Large intestine (tissue), 3 donors: ENCODE data around the gene MYH1. TPM values are rescaled to one million over a fixed set of nuclear protein-coding genes. Genes with fewer than 3 reads are reported as not detected.
A peak's percentile ranks its signal among the peaks of the same experiment; 100 is the strongest.
"Not testable (repeated sequence)": the region's sequence is repeated elsewhere in the genome, so short reads cannot be mapped to it uniquely, and the experiment has no call there.

Source experiments
- DNase-seq, 2 donors: peaks; one replicate each; pipeline versions ENCODE4 v3.0.0 to v3.0.0-alpha.2; 2013
- H3K27ac ChIP-seq: one replicate; pipeline ENCODE4 v1.5.1; 2013; ENCODE audit warnings: low read length
- H3K27me3 ChIP-seq: 2 replicates; pipeline ENCODE4 v1.6.1; 2013; ENCODE audit warnings: low read length; ENCODE audit not compliant: control insufficient read depth, insufficient read depth
- H3K36me3 ChIP-seq: 2 replicates; pipeline ENCODE4 v1.6.1; 2013; ENCODE audit warnings: low read length; ENCODE audit not compliant: control insufficient read depth, insufficient read depth
- H3K4me1 ChIP-seq: one replicate; pipeline ENCODE4 v1.6.1; 2013; ENCODE audit warnings: low read length; ENCODE audit not compliant: control insufficient read depth, insufficient read depth
- H3K4me3 ChIP-seq: one replicate; pipeline ENCODE4 v1.5.1; 2013; ENCODE audit warnings: low read length
- H3K9me3 ChIP-seq: one replicate; pipeline ENCODE4 v1.6.1; 2013; ENCODE audit warnings: mild to moderate bottlenecking, low read depth, low read length, moderate library complexity; ENCODE audit not compliant: control insufficient read depth
- WGBS: methylation state at CpG from one replicate; pipeline ENCODE4 v1.1.5; 2013; ENCODE audit warnings: low lambda C conversion rate; ENCODE audit not compliant: insufficient coverage; 5-methylcytosine and 5-hydroxymethylcytosine counted together
- polyA plus RNA-seq: library from polyadenylated mRNA; unstranded; fragments of 120-200 nt; gene quantifications from one replicate; pipeline ENCODE4 v1.2.1, GENCODE V29; 2013

MYH1 gene
- polyA plus RNA-seq, 1 donor: 0.01 TPM

DNA sequence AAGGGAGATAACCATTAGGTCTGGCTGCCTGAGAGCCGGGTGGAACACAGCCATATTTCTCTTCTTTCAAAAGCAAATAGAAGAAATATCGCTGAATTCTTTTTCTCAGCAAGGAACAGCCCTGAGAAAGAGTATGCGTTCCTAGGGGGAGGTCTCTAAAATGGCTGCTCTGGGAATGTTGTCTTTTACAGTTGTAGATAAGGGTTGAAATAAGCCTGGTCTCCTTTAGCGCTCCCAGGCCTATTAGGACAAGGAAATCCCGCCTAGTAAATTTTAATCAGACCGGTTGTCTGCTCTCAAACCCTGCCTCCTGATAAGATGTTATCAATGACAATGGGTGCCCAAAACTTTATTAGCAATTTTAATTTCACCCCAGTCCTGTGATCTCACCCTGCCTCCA is 22.8 kb upstream of the MYH1 start:
- H3K36me3 ChIP-seq, H3K27me3 ChIP-seq, H3K4me1 ChIP-seq, H3K9me3 ChIP-seq, DNase-seq, H3K4me3 ChIP-seq, H3K27ac ChIP-seq: not testable (repeated sequence)
- no CpG with 5 or more reads among the region's 6 CpGs for WGBS

DNA sequence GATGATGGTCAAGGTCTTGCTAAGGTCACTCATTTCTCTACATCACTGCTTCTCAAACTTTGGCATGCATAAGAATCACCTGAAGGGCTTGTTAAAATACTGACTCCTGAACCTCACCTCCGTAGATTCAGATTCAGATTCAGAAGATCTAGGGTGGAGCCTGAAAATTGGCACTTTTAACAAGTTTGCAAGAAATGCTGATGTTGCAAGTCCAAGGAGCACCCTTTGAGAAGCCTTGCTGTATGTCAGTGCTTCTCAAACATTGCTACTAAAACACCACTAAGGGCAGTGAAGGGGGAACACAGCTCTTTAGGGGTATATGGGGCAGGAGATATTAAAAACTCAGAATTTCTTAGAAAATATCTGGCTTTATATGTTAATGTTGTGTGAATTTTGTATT is 13.7 kb upstream of the MYH1 start:
- no peak overlapping the region for H3K27ac ChIP-seq
- DNase-seq: no peak
- H3K36me3 ChIP-seq: no peaks in the 10 kb centered on the region
- no CpG with 5 or more reads among the region's 1 CpG for whole genome bisulfite sequencing
- H3K9me3 ChIP-seq: no peaks in the 10 kb centered on the region
- H3K4me3 ChIP-seq: no peak overlapping the region
- no peaks in the 10 kb centered on the region for H3K27me3 ChIP-seq
- no peaks in the 10 kb centered on the region for H3K4me1 ChIP-seq

DNA sequence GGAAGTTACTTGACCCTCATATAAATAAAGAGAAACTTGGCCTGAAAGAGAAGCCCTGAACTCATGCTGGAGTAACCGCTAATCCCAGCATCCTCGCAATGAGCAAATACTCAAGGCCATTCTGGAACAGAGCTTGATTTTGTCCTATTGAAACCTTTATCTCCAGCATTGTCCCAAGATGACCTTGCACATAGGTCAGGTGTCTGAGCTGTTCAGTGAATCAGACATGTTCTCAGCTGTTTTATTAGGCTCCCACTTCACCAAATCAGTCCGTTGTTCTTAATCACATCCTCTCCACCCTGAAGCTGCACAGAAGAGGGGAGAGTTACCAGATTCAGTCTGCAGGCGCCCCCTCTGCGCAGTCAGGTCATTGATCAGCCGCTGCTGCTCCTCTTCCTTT is 9.1 kb upstream of the MYH1 start:
- no peak for DNase-seq
- Histone ChIP-seq H3K4me3 (no peak overlapping the region), H3K27me3 (peaks cover 5% of the 10 kb centered on the region), H3K9me3 (no peaks in the 10 kb centered on the region), H3K36me3 (no peaks in the 10 kb centered on the region), H3K27ac (no peak overlapping the region), H3K4me1 (no peaks in the 10 kb centered on the region)
- no CpG with 5 or more reads among the region's 6 CpGs for WGBS

DNA sequence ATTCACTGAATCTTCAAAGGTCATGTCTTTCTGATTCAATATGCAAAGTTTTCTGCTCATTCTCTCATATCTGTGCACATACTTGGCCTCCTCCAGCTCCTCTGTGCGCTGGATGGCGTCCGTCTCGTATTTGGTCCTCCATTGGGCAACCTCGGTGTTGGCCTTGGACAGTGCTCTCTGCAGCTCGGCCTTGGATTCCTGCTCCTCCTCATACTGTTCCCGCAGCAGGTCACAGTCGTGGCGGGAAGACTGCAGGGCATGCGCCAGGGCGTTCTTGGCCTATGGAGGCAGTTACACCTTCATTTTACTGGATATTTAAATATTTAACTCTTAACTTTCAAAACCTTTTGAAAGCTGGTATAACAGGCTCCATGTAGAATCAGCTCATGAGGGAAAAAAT is 8.2 kb upstream of the MYH1 start:
- no CpG with 5 or more reads among the region's 11 CpGs for WGBS
- H3K27me3 ChIP-seq: peaks cover 5% of the 10 kb centered on the region
- H3K4me1 ChIP-seq: no peaks in the 10 kb centered on the region
- DNase-seq: no peak
- H3K9me3 ChIP-seq: no peaks in the 10 kb centered on the region
- no peaks in the 10 kb centered on the region for H3K36me3 ChIP-seq
- H3K27ac ChIP-seq: no peak overlapping the region
- no peak overlapping the region for H3K4me3 ChIP-seq

DNA sequence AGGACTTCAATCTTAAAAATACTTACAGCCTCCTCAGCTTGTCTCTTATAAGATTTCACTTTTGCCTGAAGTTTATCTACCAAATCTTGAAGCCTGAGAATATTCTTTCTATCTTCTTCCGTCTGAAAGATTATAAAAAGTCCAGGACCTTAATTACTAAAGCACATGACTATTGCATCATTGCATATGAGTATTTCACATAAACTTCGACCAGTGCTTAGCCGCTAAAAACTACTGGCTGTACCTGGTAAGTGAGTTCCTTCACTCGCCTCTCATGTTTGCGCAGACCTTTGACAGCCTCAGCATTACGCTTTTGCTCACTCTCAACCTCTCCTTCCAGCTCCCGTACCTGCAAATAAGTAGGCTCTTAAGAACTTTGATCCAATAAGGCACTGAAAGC is 4.7 kb upstream of the MYH1 start:
- Histone ChIP-seq H3K27ac (no peak overlapping the region), H3K9me3 (no peaks in the 10 kb centered on the region), H3K4me3 (no peak overlapping the region), H3K4me1 (no peaks in the 10 kb centered on the region), H3K36me3 (no peaks in the 10 kb centered on the region), H3K27me3 (peaks cover 5% of the 10 kb centered on the region)
- DNase-seq: peak; percentile 10 to 58
- WGBS: no CpG with 5 or more reads among the region's 7 CpGs

DNA sequence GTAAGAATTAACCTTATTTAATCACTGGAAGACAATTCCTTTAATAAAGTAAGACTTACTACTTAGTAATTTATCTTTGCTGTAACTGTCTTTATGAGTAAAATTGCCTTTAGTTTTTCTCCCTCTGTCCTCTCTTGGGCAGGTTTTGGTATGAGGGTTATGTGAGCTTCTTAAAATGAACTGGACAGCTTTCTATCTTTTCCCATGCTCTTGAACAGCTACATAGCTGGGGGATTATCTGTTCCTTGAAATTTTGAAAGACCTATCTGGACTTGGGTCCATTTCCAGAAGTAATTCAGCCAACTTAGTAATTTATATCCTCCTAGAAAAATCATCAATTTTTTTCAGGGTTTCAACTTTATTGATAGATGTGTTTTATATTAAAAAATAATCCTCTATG is 3.6 kb upstream of the MYH1 start:
- Histone ChIP-seq H3K4me1 (no peaks in the 10 kb centered on the region), H3K27ac (no peak overlapping the region), H3K36me3 (no peaks in the 10 kb centered on the region), H3K9me3 (no peaks in the 10 kb centered on the region), H3K4me3 (no peak overlapping the region), H3K27me3 (peaks cover 5% of the 10 kb centered on the region)
- DNase-seq: no peak

DNA sequence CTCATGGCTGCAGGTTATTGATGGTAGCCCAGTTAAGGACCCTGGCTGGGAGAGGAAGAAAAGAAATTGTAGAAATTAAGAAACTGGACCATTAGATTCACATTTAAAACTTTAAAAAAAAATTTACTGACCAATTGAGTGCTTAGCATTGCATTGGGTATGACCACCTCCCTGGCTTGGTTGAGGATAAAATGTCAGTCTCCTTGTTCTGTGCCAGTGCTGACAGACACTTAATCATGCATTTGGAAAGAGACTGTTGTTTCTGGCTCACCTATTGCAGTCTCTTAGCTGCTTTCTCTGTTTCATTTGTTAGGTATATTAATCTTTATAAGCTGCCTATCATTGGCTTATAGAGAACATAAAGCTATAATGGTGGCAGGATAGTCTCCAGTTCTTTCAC is 1.7 kb downstream of the MYH1 start:
- H3K36me3 ChIP-seq: no peaks in the 10 kb centered on the region
- no peaks in the 10 kb centered on the region for H3K27me3 ChIP-seq
- H3K4me3 ChIP-seq: no peak overlapping the region
- H3K27ac ChIP-seq: no peak overlapping the region
- no peaks in the 10 kb centered on the region for H3K9me3 ChIP-seq
- no peak for DNase-seq
- H3K4me1 ChIP-seq: no peaks in the 10 kb centered on the region

DNA sequence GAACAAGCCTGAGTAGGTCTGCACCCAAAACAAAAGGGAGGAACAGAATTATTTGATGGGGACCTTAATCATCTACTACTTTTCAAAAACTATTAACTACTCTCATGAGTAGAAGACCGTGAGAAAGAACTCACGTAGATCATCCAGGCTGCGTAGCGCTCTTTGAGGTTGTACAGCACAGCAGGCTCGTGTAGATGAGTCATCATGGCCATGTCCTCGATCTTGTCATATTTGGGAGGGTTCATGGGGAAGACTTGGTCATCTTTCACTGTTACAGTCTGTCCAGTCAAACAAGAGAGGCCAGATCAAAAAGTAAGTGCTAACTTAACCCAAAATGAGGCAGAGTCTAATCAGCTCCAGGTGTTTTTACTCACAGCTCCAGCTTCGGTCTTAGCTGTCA is 2.3 kb downstream of the MYH1 start:
- H3K27me3 ChIP-seq: no peaks in the 10 kb centered on the region
- H3K4me1 ChIP-seq: no peaks in the 10 kb centered on the region
- WGBS: no CpG with 5 or more reads among the region's 7 CpGs
- DNase-seq: no peak
- H3K4me3 ChIP-seq: no peak overlapping the region
- no peak overlapping the region for H3K27ac ChIP-seq
- H3K36me3 ChIP-seq: no peaks in the 10 kb centered on the region
- no peaks in the 10 kb centered on the region for H3K9me3 ChIP-seq

DNA sequence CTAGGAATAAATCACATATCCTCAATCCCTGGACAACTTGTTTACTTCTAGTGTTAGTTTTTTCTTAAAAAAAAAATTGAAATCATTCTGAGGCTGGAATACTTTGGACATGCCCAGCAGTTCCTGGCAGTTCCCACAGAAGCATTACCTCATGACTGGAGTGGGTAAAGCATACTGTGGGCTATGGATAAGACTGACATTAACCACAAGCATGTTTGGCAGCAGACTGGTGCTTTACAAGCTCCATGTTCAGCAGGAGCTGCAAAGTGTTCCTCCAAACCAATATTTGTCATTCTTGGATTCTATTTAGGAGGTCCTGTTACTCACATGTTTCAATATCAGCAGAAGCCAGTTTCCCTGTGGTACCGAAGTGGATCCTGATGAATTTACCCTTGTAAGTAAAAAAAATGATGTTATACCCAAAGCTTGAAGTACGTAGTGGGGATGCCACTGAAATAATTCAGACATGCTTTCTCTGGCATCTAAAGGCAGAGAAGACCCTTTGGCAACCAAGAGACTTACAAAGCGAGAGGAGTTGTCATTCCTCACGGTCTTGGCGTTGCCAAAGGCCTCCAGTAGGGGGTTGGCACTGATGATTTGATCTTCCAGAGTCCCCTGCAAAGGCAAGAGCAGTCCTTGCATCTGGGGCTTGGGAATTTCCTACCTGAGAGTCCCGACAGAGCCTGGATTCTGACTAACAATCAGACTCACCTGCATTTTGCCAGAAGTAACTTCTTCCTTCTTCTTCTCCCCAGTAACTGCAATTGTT is 4.9 kb downstream of the MYH1 start:
- no CpG with 5 or more reads among the region's 6 CpGs for WGBS

DNA sequence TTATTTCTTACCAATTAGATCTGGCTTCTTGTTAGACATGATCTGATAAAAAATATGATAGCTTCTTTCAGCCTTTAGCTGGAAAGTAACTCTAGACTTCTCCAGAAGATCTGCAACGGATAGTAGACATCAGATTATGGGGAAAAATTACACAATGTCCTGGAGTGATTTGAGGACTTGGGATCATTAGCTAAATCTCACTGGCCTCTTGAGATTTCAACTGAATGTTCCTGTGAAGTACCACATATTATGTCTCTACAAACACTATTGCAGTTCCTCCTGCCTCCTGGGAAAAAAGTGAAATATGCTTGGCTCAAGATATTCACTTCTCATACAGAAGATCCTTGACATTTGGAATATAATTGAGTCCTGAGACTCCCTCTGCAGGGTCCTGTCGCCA is 5.5 kb downstream of the MYH1 start:
- H3K9me3 ChIP-seq: no peaks in the 10 kb centered on the region

More for the DNA sequence above, 4.9 kb downstream of the MYH1 start:
- DNase-seq: no peak
- H3K27me3 ChIP-seq: peaks cover 2% of the 10 kb centered on the region
- no peak overlapping the region for H3K27ac ChIP-seq
- H3K9me3 ChIP-seq: no peaks in the 10 kb centered on the region
- H3K36me3 ChIP-seq: no peaks in the 10 kb centered on the region
- no peak overlapping the region for H3K4me3 ChIP-seq
- H3K4me1 ChIP-seq: no peaks in the 10 kb centered on the region

DNA sequence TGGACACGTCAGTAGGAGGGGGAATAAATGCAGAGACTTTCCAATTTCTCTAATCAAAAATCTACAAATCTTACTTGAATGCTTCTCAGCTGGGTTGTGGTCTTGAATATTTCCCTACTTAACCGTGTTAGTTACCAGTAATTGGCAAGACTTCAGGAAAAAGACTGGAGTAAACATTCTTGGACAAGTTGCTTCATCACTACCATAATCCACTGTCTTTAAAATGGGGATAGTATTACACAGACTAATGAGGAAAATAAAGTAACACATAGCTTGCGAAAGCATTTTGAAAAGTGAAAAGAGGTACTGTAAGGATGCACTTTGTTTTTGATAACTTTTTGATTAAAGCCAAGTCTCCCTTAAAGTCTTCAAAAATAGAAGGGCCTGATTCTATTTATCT is 18.4 kb downstream of the MYH1 start:
- no CpG with 5 or more reads among the region's 3 CpGs for WGBS

More for the DNA sequence above, 5.5 kb downstream of the MYH1 start:
- DNase-seq: no peak
- Histone ChIP-seq H3K36me3 (no peaks in the 10 kb centered on the region), H3K27me3 (peaks cover 2% of the 10 kb centered on the region), H3K4me1 (no peaks in the 10 kb centered on the region), H3K4me3 (no peak overlapping the region), H3K27ac (no peak overlapping the region)
- WGBS: 80% methylated on average over 1 of the region's 2 CpGs

More for the DNA sequence above, 18.4 kb downstream of the MYH1 start:
- H3K9me3 ChIP-seq: no peaks in the 10 kb centered on the region
- no peak for DNase-seq
- no peak overlapping the region for H3K27ac ChIP-seq
- no peaks in the 10 kb centered on the region for H3K36me3 ChIP-seq
- H3K4me3 ChIP-seq: no peak overlapping the region
- H3K27me3 ChIP-seq: peaks cover 5% of the 10 kb centered on the region
- no peaks in the 10 kb centered on the region for H3K4me1 ChIP-seq
